Stimulated activated effector memory CD8-positive, alpha-beta T cell treated with anti-CD3 and anti-CD28 coated beads, Interleukin-12 subunit alpha, Interleukin-12 subunit beta, amount 100 ng/mL, for 72 hours (primary cell): ENCODE results near the gene TNFRSF6B.

Experiments
- ATAC-seq: fragments of 150-1000 bp; cut with Tn5 transposase; 2 replicates; pipeline ENCODE4 v1.10.0; 2021
- DNase-seq, 2 donors: peaks; one replicate each; pipeline ENCODE4 v3.0.0; 2021 to 2022; ENCODE audit warnings: low spot score in 2 of 2
- H3K27ac Mint-ChIP-seq: one replicate; pipeline ENCODE4 v1.8.0; 2022; ENCODE audit warnings: mild to moderate bottlenecking, mixed read lengths
- H3K36me3 Mint-ChIP-seq: one replicate; pipeline ENCODE4 v1.8.0; 2022; ENCODE audit warnings: mild to moderate bottlenecking, mixed read lengths
- H3K4me1 Mint-ChIP-seq: one replicate; pipeline ENCODE4 v1.8.0; 2022; ENCODE audit warnings: mixed read lengths
- H3K4me3 Mint-ChIP-seq: one replicate; pipeline ENCODE4 v1.8.0; 2022; ENCODE audit warnings: mild to moderate bottlenecking, mixed read lengths
- H3K9me3 Mint-ChIP-seq: one replicate; pipeline ENCODE4 v1.8.0; 2022; ENCODE audit warnings: mixed read lengths

TNFRSF6B gene

DNA sequence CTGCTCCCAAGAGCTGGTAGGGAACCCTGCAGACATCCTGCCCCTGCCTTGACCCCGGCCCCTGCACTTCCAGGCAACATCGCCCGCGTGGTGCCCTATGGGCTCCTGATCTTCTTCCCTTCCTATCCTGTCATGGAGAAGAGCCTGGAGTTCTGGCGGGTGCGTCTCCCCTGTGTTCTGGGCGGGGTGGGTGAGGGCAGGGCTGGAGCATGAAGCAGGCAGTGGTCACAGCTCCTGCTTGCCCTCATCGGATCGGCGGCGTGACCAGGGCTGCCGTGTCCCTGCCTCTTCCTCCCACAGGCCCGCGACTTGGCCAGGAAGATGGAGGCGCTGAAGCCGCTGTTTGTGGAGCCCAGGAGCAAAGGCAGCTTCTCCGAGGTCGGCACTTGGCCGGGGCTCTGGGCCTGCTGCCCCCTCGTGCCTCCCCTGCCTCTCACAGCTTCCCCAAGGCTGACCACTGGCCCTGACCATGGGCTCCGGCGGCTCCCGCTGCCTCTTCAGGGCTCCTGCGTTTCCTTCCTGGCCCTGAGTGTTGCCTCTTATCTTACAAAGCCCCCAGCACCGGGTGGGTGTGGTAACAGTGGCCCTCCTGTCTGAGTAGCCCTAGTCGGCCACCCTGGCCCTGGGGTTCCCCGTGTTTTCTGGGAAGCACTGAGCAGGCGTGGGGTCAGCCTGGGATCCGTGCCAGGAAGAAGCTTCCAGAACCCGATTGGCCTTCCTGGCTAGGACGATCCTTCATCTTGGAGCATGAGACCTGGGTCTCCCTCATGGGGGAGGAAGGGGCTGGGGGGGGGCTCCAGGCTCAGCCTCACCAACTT, 8.0 kb upstream of the TNFRSF6B start:
- DNase-seq (no peak), ATAC-seq (no peak)
- Mint-ChIP-seq H3K9me3 (no peaks in the 10 kb centered on the region), H3K36me3 (peaks cover 25% of the 10 kb centered on the region), H3K27ac (no peak overlapping the region), H3K4me1 (peaks cover 5% of the 10 kb centered on the region), H3K4me3 (no peak overlapping the region)

DNA sequence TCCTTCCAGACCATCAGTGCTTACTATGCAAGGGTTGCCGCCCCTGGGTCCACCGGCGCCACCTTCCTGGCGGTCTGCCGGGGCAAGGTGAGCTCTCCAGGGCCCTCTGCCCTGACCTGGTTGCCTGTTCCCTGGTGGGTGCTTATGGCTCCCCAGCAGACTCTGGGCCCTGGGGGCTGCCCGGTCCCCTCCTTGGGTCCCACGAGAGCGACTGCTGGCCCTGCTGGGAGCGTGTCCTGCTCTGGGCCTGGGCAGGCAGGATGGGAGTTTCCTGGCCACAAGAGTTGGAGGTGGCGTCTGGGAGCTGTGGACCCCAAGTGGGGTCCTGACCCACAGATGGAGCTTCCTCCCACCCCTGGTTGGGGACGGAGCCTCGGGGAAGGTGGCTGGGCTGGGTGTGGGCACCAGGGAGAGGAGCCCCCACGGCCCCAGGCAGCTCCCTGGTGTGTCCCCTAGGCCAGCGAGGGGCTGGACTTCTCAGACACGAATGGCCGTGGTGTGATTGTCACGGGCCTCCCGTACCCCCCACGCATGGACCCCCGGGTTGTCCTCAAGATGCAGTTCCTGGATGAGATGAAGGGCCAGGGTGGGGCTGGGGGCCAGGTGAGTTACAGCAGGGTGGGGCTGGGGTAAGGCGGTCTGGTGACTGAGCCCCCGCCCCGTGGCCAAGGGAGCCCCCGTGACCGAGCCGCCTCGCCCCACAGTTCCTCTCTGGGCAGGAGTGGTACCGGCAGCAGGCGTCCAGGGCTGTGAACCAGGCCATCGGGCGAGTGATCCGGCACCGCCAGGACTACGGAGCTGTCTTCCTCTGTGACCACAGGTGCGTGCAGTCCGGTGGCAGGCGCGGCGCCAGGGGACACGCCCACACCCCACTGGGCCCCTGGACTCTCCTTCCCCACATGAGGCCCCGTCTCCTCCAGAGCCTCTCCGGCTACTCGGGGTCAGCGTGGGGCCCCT, 7.1 kb upstream of the TNFRSF6B start:
- H3K27ac Mint-ChIP-seq = no peak overlapping the region
- H3K9me3 Mint-ChIP-seq = no peaks in the 10 kb centered on the region
- ATAC-seq (no peak), DNase-seq (no peak)
- no peak overlapping the region for H3K4me3 Mint-ChIP-seq
- H3K36me3 Mint-ChIP-seq = peaks cover 34% of the 10 kb centered on the region
- H3K4me1 Mint-ChIP-seq = peaks cover 10% of the 10 kb centered on the region

DNA sequence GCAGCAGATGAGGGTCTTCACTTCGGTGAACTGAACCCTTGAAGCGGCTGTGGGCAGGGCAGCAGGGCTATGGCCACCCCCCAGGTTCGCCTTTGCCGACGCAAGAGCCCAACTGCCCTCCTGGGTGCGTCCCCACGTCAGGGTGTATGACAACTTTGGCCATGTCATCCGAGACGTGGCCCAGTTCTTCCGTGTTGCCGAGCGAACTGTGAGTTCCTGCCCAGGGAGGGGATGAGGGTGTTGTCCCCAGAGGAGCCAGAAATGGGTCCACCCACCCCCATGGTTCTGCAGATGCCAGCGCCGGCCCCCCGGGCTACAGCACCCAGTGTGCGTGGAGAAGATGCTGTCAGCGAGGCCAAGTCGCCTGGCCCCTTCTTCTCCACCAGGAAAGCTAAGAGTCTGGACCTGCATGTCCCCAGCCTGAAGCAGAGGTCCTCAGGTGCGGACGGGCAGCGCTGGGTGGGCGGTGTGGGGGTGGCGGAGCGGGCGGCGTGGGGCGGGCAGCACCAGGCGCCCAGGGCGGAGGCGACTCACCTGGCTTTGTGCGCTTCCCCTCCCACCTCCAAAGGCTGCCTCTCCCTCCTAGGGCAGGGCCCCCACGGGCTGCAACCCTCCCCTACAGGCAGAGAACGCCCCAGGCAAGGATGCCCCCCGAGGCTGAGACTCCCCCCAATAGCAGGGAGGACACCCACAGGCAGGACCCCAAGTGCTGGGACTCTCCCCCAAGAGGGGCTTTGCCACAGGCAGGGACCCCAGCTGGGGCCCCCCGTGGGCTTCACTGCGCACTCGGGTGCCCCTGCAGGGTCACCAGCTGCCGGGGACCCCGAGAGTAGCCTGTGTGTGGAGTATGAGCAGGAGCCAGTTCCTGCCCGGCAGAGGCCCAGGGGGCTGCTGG, 6.2 kb upstream of the TNFRSF6B start:
- Mint-ChIP-seq H3K36me3 (peaks cover 44% of the 10 kb centered on the region), H3K27ac (no peak overlapping the region), H3K4me1 (peaks cover 10% of the 10 kb centered on the region), H3K4me3 (no peak overlapping the region), H3K9me3 (no peaks in the 10 kb centered on the region)
- DNase-seq (no peak), ATAC-seq (no peak)

DNA sequence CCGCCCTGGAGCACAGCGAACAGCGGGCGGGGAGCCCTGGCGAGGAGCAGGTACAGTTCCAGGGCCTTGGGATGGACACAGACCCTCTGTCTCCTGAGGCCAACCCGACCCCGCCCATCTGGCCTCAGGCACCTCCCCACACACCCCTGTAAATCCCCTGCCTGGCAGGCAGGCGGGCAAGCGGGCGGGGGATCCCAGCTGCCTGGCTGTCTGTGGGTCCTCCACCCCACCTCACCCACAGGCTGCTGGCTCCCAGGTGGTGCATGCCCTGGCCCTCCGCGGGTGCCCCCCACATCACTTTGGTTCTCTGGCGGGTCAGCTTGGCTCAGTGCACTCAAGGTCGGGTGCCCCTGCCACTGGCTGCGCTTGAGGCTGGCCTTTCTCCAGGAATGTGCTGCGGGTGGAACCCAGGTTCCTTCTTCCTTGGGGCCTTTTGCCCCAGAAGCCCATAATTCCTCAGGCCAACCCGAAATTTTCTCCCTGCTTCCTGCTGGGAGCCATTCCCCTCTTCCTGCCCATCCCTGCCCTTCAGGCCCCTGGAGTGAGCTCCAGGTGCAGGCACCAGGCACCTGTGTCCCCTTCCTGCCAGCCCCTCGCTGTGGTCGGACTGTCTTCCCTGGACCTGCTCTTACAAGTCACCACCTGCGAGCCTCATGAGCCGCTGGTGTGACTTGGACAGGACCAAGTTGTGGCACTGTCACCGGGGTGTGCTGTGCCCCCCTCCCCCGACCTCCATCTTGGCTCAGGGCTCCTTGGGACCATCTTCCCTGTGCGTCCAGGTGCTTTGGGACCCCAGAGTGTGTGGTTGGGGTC, 5.3 kb upstream of the TNFRSF6B start:
- H3K27ac Mint-ChIP-seq = no peak overlapping the region
- no peaks in the 10 kb centered on the region for H3K9me3 Mint-ChIP-seq
- no peak for ATAC-seq
- H3K36me3 Mint-ChIP-seq = peaks cover 51% of the 10 kb centered on the region
- peaks cover 12% of the 10 kb centered on the region for H3K4me1 Mint-ChIP-seq
- H3K4me3 Mint-ChIP-seq = no peak overlapping the region
- no peak for DNase-seq

DNA sequence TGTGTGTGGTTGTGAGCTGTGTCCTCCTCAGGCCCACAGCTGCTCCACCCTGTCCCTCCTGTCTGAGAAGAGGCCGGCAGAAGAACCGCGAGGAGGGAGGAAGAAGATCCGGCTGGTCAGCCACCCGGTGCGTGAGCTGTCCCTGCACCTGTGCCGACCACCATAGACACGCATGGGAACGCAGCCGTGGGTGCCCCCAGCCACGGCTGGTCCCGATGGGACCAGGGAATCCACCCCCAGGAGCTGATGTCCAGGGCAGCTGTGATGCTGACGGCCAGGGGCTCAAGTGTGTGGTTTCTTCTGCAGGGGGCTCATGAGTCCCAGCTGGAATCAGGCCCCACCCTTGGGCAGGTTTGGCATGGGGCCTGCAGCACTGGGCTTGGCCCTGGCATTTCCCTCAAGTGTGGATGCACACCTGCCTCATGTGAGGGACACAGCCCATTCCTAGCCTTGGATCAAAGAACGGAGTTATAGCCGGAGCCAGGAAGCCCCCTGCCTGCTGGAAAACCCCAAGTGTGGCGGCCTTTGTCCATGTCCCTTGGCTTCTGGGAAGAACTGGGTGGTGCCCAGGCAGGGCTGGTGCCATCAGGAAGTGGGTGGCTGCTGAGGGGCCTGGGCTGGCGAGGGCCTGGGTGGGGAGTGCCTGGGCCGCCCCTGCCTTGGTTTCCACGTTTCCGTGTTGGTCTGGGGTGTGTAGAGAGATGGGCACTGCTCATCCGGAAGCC, 4.6 kb upstream of the TNFRSF6B start:
- Mint-ChIP-seq H3K4me3 (no peak overlapping the region), H3K4me1 (peaks cover 19% of the 10 kb centered on the region), H3K9me3 (no peaks in the 10 kb centered on the region), H3K27ac (peak overlapping the region; percentile 96), H3K36me3 (peaks cover 58% of the 10 kb centered on the region)
- ATAC-seq (no peak), DNase-seq (no peak)

DNA sequence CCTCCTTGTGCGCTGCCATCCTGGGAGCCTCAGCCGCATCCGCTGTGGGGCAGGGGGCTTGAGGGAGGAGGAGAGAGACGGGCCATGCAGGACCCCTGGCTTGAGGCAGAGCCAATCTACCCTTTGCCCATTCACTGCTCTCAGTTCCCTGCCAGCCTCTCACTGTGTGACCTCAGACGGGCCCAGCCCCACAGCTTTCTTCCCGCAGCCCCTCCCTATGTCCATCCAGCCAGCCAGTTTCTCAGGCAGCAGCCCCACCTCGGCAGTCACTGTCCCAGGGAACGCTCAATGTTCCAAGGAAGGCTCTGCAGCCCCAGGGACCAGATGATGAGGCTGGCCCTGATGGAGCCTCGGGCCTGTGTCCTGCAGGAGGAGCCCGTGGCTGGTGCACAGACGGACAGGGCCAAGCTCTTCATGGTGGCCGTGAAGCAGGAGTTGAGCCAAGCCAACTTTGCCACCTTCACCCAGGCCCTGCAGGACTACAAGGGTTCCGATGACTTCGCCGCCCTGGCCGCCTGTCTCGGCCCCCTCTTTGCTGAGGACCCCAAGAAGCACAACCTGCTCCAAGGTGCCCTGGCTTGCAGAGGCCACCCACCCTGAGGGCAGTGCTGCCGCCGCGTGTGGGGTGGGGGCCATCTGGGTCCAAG, 3.9 kb upstream of the TNFRSF6B start:
- peaks cover 64% of the 10 kb centered on the region for H3K36me3 Mint-ChIP-seq
- peaks cover 25% of the 10 kb centered on the region for H3K4me1 Mint-ChIP-seq
- H3K9me3 Mint-ChIP-seq = no peaks in the 10 kb centered on the region
- peak overlapping the region; percentile 96 for H3K27ac Mint-ChIP-seq
- H3K4me3 Mint-ChIP-seq = no peak overlapping the region
- DNase-seq (no peak), ATAC-seq (no peak)

DNA sequence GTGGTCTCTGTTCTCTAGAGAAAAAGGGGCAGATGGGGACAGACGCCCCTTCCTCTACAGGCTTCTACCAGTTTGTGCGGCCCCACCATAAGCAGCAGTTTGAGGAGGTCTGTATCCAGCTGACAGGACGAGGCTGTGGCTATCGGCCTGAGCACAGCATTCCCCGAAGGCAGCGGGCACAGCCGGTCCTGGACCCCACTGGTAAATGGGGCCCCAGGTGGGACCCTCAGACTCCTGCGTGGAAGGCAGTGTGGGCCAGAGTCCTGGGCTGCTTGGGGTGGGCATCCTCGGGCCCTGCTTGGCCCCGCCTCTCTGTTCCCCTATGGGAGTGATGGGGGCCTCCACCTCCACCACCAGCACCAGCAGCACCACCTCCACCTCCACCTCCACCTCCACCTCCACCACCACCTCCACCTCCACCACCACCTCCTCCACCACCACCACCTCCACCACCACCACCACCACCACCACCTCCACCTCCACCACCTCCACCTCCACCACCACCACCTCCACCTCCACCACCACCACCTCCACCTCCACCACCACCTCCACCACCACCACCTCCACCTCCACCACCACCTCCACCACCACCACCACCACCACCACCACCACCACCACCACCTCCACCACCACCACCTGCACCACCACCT, 3.2 kb upstream of the TNFRSF6B start:
- H3K9me3 Mint-ChIP-seq = no peaks in the 10 kb centered on the region
- H3K4me1 Mint-ChIP-seq = peaks cover 25% of the 10 kb centered on the region
- H3K4me3 Mint-ChIP-seq = no peak overlapping the region
- H3K36me3 Mint-ChIP-seq = peaks cover 70% of the 10 kb centered on the region
- peak overlapping the region; percentile 96 for H3K27ac Mint-ChIP-seq
- no peak for ATAC-seq
- DNase-seq = no peak

DNA sequence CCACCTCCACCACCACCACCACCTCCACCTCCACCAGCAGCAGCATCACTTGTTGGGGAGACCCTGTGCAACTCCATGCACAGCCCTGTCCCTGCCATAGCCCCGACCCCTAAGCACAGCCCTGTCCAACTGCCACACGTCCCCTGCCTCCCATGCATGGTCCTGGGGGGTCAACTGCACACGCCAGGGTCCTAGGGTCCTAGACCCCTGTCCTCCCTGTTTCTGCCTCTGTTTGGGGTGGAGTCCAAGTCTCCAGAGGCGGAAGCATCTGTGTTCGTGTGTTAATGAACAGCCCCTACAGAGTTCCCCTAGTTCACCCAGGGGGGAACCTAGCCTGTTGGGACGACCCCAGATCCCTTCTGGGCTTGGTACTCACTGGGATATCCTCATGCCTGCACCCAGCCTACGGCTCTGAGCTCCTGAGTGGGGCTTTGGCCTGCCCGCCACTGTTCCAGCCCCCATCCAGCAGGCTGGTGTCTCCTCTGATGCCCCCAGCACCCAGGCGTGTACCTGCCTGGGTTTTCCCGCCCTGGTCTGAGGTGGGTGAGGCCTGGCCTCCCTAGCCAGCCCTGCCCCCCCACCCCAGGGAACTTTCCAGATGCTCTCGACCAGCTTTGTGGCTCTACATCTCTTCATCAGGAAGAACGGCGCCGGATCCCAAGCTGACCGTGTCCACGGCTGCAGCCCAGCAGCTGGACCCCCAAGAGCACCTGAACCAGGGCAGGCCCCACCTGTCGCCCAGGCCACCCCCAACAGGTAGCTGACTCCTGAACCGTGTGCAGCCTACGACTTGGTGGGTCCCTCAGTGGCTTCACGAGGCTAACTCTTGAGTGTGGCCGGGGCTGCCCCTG, 2.5 kb upstream of the TNFRSF6B start:
- H3K9me3 Mint-ChIP-seq = no peaks in the 10 kb centered on the region

DNA sequence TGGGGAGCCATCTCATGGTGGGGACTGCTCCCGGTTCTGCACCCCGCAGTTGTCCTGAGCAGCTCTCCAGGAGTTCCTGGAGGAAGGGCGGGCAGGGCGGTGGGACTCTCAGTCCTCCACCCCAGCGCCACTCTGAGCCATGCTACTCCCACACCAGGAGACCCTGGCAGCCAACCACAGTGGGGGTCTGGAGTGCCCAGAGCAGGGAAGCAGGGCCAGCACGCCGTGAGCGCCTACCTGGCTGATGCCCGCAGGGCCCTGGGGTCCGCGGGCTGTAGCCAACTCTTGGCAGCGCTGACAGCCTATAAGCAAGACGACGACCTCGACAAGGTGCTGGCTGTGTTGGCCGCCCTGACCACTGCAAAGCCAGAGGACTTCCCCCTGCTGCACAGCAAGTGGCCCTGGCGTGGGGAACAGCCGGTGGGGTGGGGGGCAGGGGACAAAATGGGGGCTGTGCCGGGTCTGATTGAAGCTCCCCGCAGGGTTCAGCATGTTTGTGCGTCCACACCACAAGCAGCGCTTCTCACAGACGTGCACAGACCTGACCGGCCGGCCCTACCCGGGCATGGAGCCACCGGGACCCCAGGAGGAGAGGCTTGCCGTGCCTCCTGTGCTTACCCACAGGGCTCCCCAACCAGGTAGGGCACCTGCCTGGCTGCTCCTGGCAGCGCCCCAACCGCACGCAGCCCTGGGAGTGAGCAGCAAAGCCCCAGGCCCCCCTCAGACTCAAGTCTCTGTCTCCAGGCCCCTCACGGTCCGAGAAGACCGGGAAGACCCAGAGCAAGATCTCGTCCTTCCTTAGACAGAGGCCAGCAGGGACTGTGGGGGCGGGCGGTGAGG, 1.6 kb upstream of the TNFRSF6B start:
- no peak for DNase-seq
- H3K9me3 Mint-ChIP-seq = no peaks in the 10 kb centered on the region
- H3K27ac Mint-ChIP-seq = peak overlapping the region; percentile 96
- no peak overlapping the region for H3K4me3 Mint-ChIP-seq
- peaks cover 72% of the 10 kb centered on the region for H3K36me3 Mint-ChIP-seq
- peaks cover 36% of the 10 kb centered on the region for H3K4me1 Mint-ChIP-seq
- no peak for ATAC-seq

More for the DNA sequence above, 2.5 kb upstream of the TNFRSF6B start:
- Mint-ChIP-seq H3K36me3 (peaks cover 72% of the 10 kb centered on the region), H3K27ac (peak overlapping the region; percentile 96), H3K4me1 (peaks cover 29% of the 10 kb centered on the region), H3K4me3 (peak overlapping the region; percentile 10)
- ATAC-seq (no peak), DNase-seq (no peak)

DNA sequence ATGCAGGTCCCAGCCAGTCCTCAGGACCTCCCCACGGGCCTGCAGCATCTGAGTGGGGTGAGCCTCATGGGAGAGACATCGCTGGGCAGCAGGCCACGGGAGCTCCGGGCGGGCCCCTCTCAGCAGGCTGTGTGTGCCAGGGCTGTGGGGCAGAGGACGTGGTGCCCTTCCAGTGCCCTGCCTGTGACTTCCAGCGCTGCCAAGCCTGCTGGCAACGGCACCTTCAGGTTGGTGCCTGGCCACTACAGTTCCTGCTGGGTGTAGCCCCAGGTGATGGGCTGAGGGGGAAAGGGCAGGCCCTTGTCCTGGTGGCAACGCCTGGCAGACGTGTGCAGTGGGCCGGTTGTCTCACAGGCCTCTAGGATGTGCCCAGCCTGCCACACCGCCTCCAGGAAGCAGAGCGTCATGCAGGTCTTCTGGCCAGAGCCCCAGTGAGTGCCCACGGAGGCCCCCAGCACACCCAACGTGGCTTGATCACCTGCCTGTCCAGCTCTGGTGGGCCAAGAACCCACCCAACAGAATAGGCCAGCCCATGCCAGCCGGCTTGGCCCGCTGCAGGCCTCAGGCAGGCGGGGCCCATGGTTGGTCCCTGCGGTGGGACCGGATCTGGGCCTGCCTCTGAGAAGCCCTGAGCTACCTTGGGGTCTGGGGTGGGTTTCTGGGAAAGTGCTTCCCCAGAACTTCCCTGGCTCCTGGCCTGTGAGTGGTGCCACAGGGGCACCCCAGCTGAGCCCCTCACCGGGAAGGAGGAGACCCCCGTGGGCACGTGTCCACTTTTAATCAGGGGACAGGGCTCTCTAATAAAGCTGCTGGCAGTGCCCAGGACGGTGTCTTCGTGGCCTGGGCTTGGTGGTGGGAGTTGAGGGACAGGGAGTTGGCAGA, 787 bp upstream of the TNFRSF6B start:
- no peaks in the 10 kb centered on the region for H3K9me3 Mint-ChIP-seq
- H3K27ac Mint-ChIP-seq = peak overlapping the region; percentile 70
- DNase-seq = no peak
- ATAC-seq = no peak
- H3K4me1 Mint-ChIP-seq = peaks cover 36% of the 10 kb centered on the region
- peaks cover 72% of the 10 kb centered on the region for H3K36me3 Mint-ChIP-seq
- H3K4me3 Mint-ChIP-seq = no peak overlapping the region

DNA sequence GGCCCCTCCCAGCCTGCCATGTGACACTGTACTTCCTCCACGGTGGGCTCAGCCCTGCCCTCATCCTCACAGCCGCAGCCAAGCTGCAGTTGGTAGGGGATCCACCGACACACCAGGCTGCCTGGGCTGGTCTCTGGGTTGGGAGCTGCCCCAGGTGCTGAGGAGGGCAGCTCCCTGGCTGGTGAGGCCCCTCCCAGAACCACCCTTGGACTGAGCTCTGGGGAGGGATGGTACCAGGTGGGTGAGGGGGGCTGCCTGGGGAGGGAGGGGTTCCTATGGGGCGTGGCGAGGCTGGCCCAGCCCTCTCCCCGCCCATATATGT, 185 bp upstream of the TNFRSF6B start:
- peak overlapping the region; percentile 70 for H3K27ac Mint-ChIP-seq
- peak in 1 of 2 donors; percentile 53 for DNase-seq
- H3K36me3 Mint-ChIP-seq = peaks cover 68% of the 10 kb centered on the region
- H3K4me1 Mint-ChIP-seq = peaks cover 34% of the 10 kb centered on the region
- peak; percentile 38 for ATAC-seq
- no peak overlapping the region for H3K4me3 Mint-ChIP-seq
- H3K9me3 Mint-ChIP-seq = no peaks in the 10 kb centered on the region
